Left lobe of liver (tissue), 2 donors: ENCODE data around the gene THAP12. TPM values are rescaled to one million over a fixed set of nuclear protein-coding genes. Genes with fewer than 3 reads are reported as not detected.

Experiments
- ATAC-seq: fragments of 200-7000 bp; cut with Tn5 transposase; one replicate; pipeline ENCODE4 v1.9.1; 2020; ENCODE audit warnings: mild to moderate bottlenecking, moderate library complexity
- DNase-seq: peaks from one replicate; pipeline ENCODE4 v3.0.0-alpha.2; 2020; ENCODE audit warnings: low spot score
- total RNA-seq: library from RNA; stranded (reverse); gene quantifications from one replicate; pipeline ENCODE4 v1.2.1, GENCODE V29; 2021
- donor health status: DM: no; HTN: no; CAD: no; lungs with moderate emphysema.
- donor health status: DM: no; HTN: yes; CAD: no.

THAP12 gene
- total RNA-seq, 1 donor from 2014 or later: 11.0 TPM

DNA sequence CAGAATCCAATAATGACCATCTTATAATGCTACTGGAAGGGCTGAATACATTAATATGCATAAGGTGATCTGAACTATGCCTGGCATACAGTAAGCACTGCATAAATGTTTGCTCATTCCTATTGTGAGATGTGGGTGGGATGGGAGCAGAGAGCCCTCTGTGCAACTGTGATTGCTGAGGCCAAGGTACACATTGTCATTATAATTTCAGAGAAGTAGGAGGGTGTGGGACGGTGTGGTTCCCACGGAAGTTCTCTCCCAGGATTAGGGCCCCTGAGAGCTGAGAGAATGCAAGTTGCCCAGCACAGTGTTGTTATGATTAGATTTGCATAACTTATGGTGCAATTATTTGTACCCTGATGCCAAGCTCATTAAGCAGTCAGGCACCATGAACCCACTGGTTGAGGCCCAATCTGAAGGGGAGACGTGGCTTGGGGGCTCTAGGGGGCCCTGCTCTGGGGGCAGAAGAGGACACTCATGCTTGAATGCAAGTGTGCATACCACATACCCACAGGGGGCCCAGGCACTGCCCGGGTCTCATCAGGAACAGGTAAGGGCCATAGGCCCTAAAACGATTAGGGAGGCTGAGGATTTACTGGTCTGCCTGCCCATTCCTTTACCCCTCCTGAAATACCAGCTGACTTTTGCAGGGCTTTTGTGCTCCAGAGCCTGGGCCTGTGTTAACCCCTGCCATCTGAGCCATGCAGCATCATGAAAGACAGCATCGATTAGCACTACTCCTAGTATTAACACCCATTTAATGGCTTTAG, 72.8 kb downstream of the THAP12 start:
- no peak for ATAC-seq
- DNase-seq: no peak

DNA sequence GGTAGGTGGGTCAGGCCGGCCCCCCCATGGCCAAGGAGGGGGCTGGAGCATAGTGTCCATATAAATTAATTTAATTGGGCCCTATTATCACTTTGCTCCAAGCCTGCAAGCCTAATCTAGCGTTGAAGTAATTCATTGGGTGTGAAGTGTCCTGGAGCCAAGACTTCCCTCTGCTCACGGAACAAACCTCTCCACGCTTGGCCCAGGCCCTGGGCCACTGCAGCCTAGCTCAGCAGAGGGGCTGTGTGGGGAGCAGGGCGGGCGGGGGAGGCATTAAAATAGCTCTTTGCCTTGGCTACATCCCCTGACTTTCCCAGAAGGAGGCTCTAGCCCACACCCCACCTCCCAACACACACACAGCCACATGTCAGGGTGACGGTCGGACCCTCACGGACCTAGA, 73.5 kb downstream of the THAP12 start:
- no peak for DNase-seq
- ATAC-seq: no peak

DNA sequence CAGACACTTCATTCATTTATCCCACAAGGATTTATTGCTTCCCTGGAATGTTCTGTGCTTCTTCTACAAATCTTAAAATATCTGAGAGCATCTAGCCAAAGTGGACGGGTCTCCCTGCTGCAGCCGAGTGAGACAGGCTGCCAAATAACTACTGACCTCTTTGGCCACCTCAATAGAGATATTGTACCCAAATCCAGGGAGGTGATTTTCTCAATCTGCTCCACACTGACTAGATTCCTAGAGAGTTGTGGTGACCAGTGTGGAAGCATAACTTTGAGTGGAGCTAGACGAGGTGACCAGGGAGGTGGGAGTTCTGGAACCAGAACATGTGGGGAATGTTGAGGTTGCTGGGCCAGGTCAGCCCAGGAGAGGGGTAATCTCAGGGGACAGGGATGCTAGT, 77.5 kb downstream of the THAP12 start:
- no peak for DNase-seq
- no peak for ATAC-seq

DNA sequence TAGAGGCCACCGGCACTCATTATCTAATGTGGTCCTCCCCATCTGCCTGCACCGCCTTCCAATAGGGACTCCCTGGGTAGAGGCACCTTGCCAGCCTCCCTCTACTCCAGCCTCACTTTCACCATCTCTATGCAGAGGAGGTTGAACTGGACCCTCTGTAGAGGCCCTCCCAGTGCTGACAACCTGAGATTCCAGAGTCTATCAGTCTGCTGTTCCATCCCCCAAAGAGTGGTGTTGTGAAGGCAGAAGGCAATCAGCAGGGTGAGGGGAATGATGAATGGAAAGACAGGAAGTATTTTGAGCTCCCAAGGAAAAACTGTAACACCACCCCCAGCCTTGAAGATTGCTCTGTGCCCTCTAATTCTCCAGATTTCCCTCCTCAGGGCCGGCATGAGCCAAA, 77.9 kb downstream of the THAP12 start:
- DNase-seq (no peak), ATAC-seq (no peak)

Other genes starting within 250 kb of the THAP12 start
- 3.4 TPM for gene WNT11, start 174.6 kb downstream of the THAP12 start, total RNA-seq
- gene GVQW3, start 191 bp upstream of the THAP12 start, total RNA-seq: 0.60 TPM
- gene EMSY, start 63.9 kb upstream of the THAP12 start, total RNA-seq: 5.6 TPM